H9 (cell line): Measurements from ENCODE around the gene IL1R2. TPM values are rescaled to one million over a fixed set of nuclear protein-coding genes. Genes with fewer than 3 reads are reported as not detected.

Experiments used
- DNase-seq: peaks from one replicate; pipeline ENCODE4 v3.0.0-alpha.2; 2017
- H2AFZ ChIP-seq: one replicate; pipeline ENCODE4 v1.6.1; 2013; ENCODE audit warnings: mild to moderate bottlenecking, low read length, control low read depth, moderate library complexity
- H2AK5ac ChIP-seq: 2 replicates; pipeline ENCODE4 v1.6.1; 2013; ENCODE audit warnings: low read length, control low read depth, mixed read lengths; ENCODE audit not compliant: insufficient read length
- H2BK120ac ChIP-seq: one replicate; pipeline ENCODE4 v1.6.1; 2013; ENCODE audit warnings: low read depth, mild to moderate bottlenecking, low read length, control low read depth, inconsistent platforms; ENCODE audit not compliant: poor library complexity, severe bottlenecking
- H2BK12ac ChIP-seq: 2 replicates; pipeline ENCODE4 v1.6.1; 2013; ENCODE audit warnings: low read length, control low read depth, mixed read lengths, low read depth; ENCODE audit not compliant: insufficient read length
- H2BK15ac ChIP-seq: 2 replicates; pipeline ENCODE4 v1.6.1; 2013; ENCODE audit warnings: low read depth, low read length, control low read depth
- H2BK20ac ChIP-seq: one replicate; pipeline ENCODE4 v1.6.1; 2013; ENCODE audit warnings: low read depth, mild to moderate bottlenecking, low read length, control low read depth, inconsistent platforms; ENCODE audit not compliant: poor library complexity, severe bottlenecking
- H2BK5ac ChIP-seq: 2 replicates; pipeline ENCODE4 v1.6.1; 2013; ENCODE audit warnings: low read length, control low read depth, mixed read lengths; ENCODE audit not compliant: insufficient read length
- H3K14ac ChIP-seq: 2 replicates; pipeline ENCODE4 v1.6.1; 2013; ENCODE audit warnings: low read length, control low read depth; ENCODE audit not compliant: insufficient read depth
- H3K18ac ChIP-seq: 2 replicates; pipeline ENCODE4 v1.6.1; 2013; ENCODE audit warnings: low read depth, mild to moderate bottlenecking, mixed read lengths, low read length, control low read depth; ENCODE audit not compliant: insufficient read length
- H3K23ac ChIP-seq: 2 replicates; pipeline ENCODE4 v1.6.1; 2013; ENCODE audit warnings: low read length, control low read depth, mixed read lengths, low read depth; ENCODE audit not compliant: insufficient read length
- H3K23me2 ChIP-seq: 2 replicates; pipeline ENCODE4 v1.6.1; 2013; ENCODE audit warnings: low read depth, mild to moderate bottlenecking, mixed read lengths, low read length, control low read depth; ENCODE audit not compliant: insufficient read length, poor library complexity, severe bottlenecking
- H3K27ac ChIP-seq: 2 replicates; pipeline ENCODE4 v1.5.1; 2013; ENCODE audit warnings: low read length, control low read depth, mixed read lengths, low read depth; ENCODE audit not compliant: insufficient read length
- H3K27me3 ChIP-seq: 2 replicates; pipeline ENCODE4 v1.6.1; 2013; ENCODE audit warnings: low read length, control low read depth, inconsistent platforms; ENCODE audit not compliant: insufficient read depth
- H3K4ac ChIP-seq: 2 replicates; pipeline ENCODE4 v1.6.1; 2013; ENCODE audit warnings: low read depth, mild to moderate bottlenecking, control low read depth, inconsistent platforms, low read length, moderate library complexity
- H3K4me1 ChIP-seq: 2 replicates; pipeline ENCODE4 v1.6.1; 2013; ENCODE audit warnings: low read length, control low read depth, inconsistent platforms; ENCODE audit not compliant: insufficient read depth
- H3K4me2 ChIP-seq: 2 replicates; pipeline ENCODE4 v1.6.1; 2013; ENCODE audit warnings: low read length, control low read depth, mixed read lengths; ENCODE audit not compliant: insufficient read length, insufficient read depth
- H3K56ac ChIP-seq: 2 replicates; pipeline ENCODE4 v1.6.1; 2013; ENCODE audit warnings: low read depth, mild to moderate bottlenecking, mixed read lengths, low read length, control low read depth; ENCODE audit not compliant: insufficient read length
- H3K79me1 ChIP-seq: 2 replicates; pipeline ENCODE4 v1.6.1; 2013; ENCODE audit warnings: low read depth, mild to moderate bottlenecking, moderate library complexity, low read length, control low read depth, inconsistent platforms; ENCODE audit not compliant: insufficient read depth, poor library complexity, severe bottlenecking
- H3K79me2 ChIP-seq: 2 replicates; pipeline ENCODE4 v1.6.1; 2013; ENCODE audit warnings: low read length, control low read depth, inconsistent platforms; ENCODE audit not compliant: insufficient read depth
- H3K9ac ChIP-seq: 2 replicates; pipeline ENCODE4 v1.6.1; 2013; ENCODE audit warnings: low read length, control low read depth, mixed read lengths; ENCODE audit not compliant: insufficient read length; ENCODE audit errors: extremely low read depth
- H3K9me3 ChIP-seq: one replicate; pipeline ENCODE4 v1.6.1; 2013; ENCODE audit warnings: low read depth, low read length, inconsistent platforms; ENCODE audit not compliant: control insufficient read depth
- H3T11ph ChIP-seq: one replicate; pipeline ENCODE4 v1.6.1; 2013; ENCODE audit warnings: mild to moderate bottlenecking, low read length, control low read depth, inconsistent platforms
- H4K20me1 ChIP-seq: one replicate; pipeline ENCODE4 v1.6.1; 2013; ENCODE audit not compliant: control insufficient read depth, insufficient read length, insufficient read depth
- H4K5ac ChIP-seq: 2 replicates; pipeline ENCODE4 v1.6.1; 2013; ENCODE audit warnings: low read depth, mild to moderate bottlenecking, mixed read lengths, low read length, control low read depth; ENCODE audit not compliant: insufficient read length
- H4K8ac ChIP-seq: replicated peaks from 2 replicates; pipeline ENCODE4 v1.6.1; 2013; ENCODE audit warnings: low read length, control low read depth, mixed read lengths, low read depth; ENCODE audit not compliant: insufficient read length
- H4K91ac ChIP-seq: 2 replicates; pipeline ENCODE4 v1.6.1; 2013; ENCODE audit warnings: low read depth, mild to moderate bottlenecking, moderate library complexity, mixed read lengths, low read length, control low read depth; ENCODE audit not compliant: insufficient read length
- H3K27ac Mint-ChIP-seq, 3 experiments: 2 replicates in 2 of 3; 3 replicates in 1 of 3; pipeline ENCODE4 v1.8.0; 2020 to 2021; ENCODE audit warnings: mixed read lengths in 3 of 3, mild to moderate bottlenecking in 1 of 3, moderate library complexity in 1 of 3
- H3K27me3 Mint-ChIP-seq: 2 replicates; pipeline ENCODE4 v1.8.0; 2021; ENCODE audit warnings: low read depth, mild to moderate bottlenecking, moderate library complexity, mixed read lengths
- H3K36me3 Mint-ChIP-seq, 3 experiments: 2 replicates in 2 of 3; 3 replicates in 1 of 3; pipeline ENCODE4 v1.8.0; 2020 to 2021; ENCODE audit warnings: low read depth in 3 of 3, mixed read lengths in 3 of 3; ENCODE audit not compliant: insufficient read depth in 1 of 3
- H3K4me1 Mint-ChIP-seq, 2 experiments: 2 replicates each; pipeline ENCODE4 v1.8.0; 2020; ENCODE audit warnings: mixed read lengths in 2 of 2
- H3K4me3 Mint-ChIP-seq, 2 experiments: 2 replicates in 1 of 2; 3 replicates in 1 of 2; pipeline ENCODE4 v1.8.0; 2020 to 2021; ENCODE audit warnings: mild to moderate bottlenecking in 2 of 2, mixed read lengths in 2 of 2, moderate library complexity in 1 of 2
- H3K9me3 Mint-ChIP-seq, 2 experiments: 2 replicates in 1 of 2; 3 replicates in 1 of 2; pipeline ENCODE4 v1.8.0; 2020; ENCODE audit warnings: mild to moderate bottlenecking in 2 of 2, mixed read lengths in 2 of 2, moderate library complexity in 1 of 2
- WGBS: extraction: QIAGEN DNeasy Blood & Tissue Kit; methylation state at CpG from one replicate; pipeline ENCODE4 v1.1.7; 2013; ENCODE audit warnings: missing lambda C conversion rate, low lambda C conversion rate, mixed read lengths; ENCODE audit not compliant: insufficient read length; ENCODE audit errors: extremely low coverage; 5-methylcytosine and 5-hydroxymethylcytosine counted together
- total RNA-seq: library from RNA; stranded (reverse); gene quantifications from 2 replicates; pipeline ENCODE4 v1.2.1, GENCODE V29; 2021
- TF ChIP-seq, protein P1 (sequence below): fragments of 200-600 bp; sonication (generic); conservative IDR thresholded peaks from 3 replicates; pipeline ENCODE4 v1.8.0; 2021; ENCODE audit warnings: antibody characterized with exemption, mild to moderate bottlenecking

Gene IL1R2
- total RNA-seq, 1 experiment from 2014 or later = not detected

DNA sequence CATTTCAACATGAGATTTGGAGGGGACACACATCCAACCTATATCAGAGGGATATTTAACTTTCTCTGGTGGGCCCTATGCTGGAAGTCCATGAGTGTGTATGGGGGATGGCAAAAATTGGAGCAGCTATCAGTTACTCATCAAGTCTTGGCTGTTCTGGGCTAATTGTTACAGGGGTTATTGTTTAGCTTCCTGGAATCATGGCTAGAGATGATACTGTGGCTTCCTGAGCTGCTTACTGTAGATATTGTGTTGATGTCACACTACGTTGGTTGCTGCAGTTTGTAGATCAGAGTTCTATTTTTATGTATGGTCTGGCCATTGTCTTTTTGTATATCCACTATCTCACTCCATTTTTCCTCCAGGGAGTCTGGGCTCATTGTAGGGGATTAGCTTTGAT is 20.9 kb upstream of the IL1R2 start:
- H2BK5ac ChIP-seq = no peak overlapping the region
- no CpG with 5 or more reads among the region's 1 CpG for WGBS
- no peak overlapping the region for H4K5ac ChIP-seq
- no peaks in the 10 kb centered on the region for H3K79me1 ChIP-seq
- no peak overlapping the region for H2BK120ac ChIP-seq
- H3K4me1 ChIP-seq = no peaks in the 10 kb centered on the region; the same call in 1 of the 2 replicates
- no peak overlapping the region for H2BK15ac ChIP-seq
- no peak for DNase-seq
- H2AFZ ChIP-seq = no peak overlapping the region
- H3K27ac Mint-ChIP-seq = no peak overlapping the region; a peak in 1 of 7 replicates
- peaks cover 41 to 49% of the 10 kb centered on the region in 2 experiments for H3K4me1 Mint-ChIP-seq
- no peak overlapping the region for H3K14ac ChIP-seq
- H3K4me2 ChIP-seq = no peak overlapping the region
- no peak overlapping the region for H4K8ac ChIP-seq
- H3K79me2 ChIP-seq = no peaks in the 10 kb centered on the region
- H2BK12ac ChIP-seq = no peak overlapping the region
- no peak overlapping the region for H2AK5ac ChIP-seq
- H3K36me3 Mint-ChIP-seq = peaks cover 9 to 37% (median 30%) of the 10 kb centered on the region in 3 experiments
- H3K27me3 Mint-ChIP-seq = peaks cover 8% of the 10 kb centered on the region
- H3K23ac ChIP-seq = no peak overlapping the region
- no peaks in the 10 kb centered on the region for H3K23me2 ChIP-seq
- no peak overlapping the region for H3K27ac ChIP-seq
- H2BK20ac ChIP-seq = no peak overlapping the region
- no peak overlapping the region for H3K18ac ChIP-seq
- no peak overlapping the region for H4K91ac ChIP-seq
- no peak overlapping the region for H3K9ac ChIP-seq
- H3K9me3 Mint-ChIP-seq = peaks cover 25 to 27% of the 10 kb centered on the region in 2 experiments
- H3K27me3 ChIP-seq = no peaks in the 10 kb centered on the region
- H3K9me3 ChIP-seq = peaks cover 19% of the 10 kb centered on the region
- no peak overlapping the region for H3K4ac ChIP-seq
- H3K56ac ChIP-seq = no peak overlapping the region
- no peak overlapping the region for H3T11ph ChIP-seq
- H3K4me3 Mint-ChIP-seq = no peak overlapping the region
- TF ChIP-seq, protein P1, sequence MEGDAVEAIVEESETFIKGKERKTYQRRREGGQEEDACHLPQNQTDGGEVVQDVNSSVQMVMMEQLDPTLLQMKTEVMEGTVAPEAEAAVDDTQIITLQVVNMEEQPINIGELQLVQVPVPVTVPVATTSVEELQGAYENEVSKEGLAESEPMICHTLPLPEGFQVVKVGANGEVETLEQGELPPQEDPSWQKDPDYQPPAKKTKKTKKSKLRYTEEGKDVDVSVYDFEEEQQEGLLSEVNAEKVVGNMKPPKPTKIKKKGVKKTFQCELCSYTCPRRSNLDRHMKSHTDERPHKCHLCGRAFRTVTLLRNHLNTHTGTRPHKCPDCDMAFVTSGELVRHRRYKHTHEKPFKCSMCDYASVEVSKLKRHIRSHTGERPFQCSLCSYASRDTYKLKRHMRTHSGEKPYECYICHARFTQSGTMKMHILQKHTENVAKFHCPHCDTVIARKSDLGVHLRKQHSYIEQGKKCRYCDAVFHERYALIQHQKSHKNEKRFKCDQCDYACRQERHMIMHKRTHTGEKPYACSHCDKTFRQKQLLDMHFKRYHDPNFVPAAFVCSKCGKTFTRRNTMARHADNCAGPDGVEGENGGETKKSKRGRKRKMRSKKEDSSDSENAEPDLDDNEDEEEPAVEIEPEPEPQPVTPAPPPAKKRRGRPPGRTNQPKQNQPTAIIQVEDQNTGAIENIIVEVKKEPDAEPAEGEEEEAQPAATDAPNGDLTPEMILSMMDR = no peak
- no peaks in the 10 kb centered on the region for H4K20me1 ChIP-seq
